Spleen (tissue), 7 donors: ENCODE data around the gene C1QBP.

ENCODE experiments used
- CTCF ChIP-seq, 11 experiments: fragments of 200-600 bp in 7 of 11; fragments of 450-650 bp in 4 of 11; sonication (generic) in 4 of 11; IDR thresholded peaks in 8 of 11; conservative IDR thresholded peaks in 3 of 11; 1 replicate in 7 of 11; 2 replicates in 4 of 11; pipeline versions ENCODE4 v1.4.0 to v1.8.0; 2016 to 2021; ENCODE audit warnings: antibody characterized with exemption in 11 of 11, inconsistent platforms in 4 of 11, mild to moderate bottlenecking in 1 of 11
- POLR2A ChIP-seq, 3 donors: fragments of 450-650 bp; IDR thresholded peaks; one replicate each; pipeline ENCODE4 v1.5.1; 2017; ENCODE audit warnings: antibody characterized with exemption in 3 of 3, mild to moderate bottlenecking in 1 of 3
- POLR2AphosphoS5 ChIP-seq, 3 donors: sonication (generic); formaldehyde crosslinking; IDR thresholded peaks; one replicate each; pipeline ENCODE4 v1.5.1; 2017; ENCODE audit warnings: antibody characterized with exemption in 3 of 3
- donor health status: DM: no; HTN: no; CAD: no; lungs with moderate emphysema.
- donor health status: DM: no; HTN: no; CAD: no.
- donor health status: DM: no; HTN: no; CAD: no.

GRCh38 chr17:5413682-5414081, 25.3 kb downstream of the C1QBP start:
- TF ChIP-seq POLR2A (IDR thresholded peaks at IDR 0.05), result no peak
- no peak for TF ChIP-seq CTCF (IDR thresholded peaks at IDR 0.05 in 8 of 11, conservative IDR thresholded peaks at IDR 0.05 in 3 of 11)
- TF ChIP-seq POLR2AphosphoS5 (IDR thresholded peaks at IDR 0.05), result no peak
